Endothelial cell of umbilical vein (primary cell): ENCODE results near the gene ZDHHC13. TPM values are rescaled to one million over a fixed set of nuclear protein-coding genes. Genes with fewer than 3 reads are reported as not detected.

ENCODE experiments used
- BruUV-seq: library from RNA; stranded (reverse); fragments of 400-500 nt; replicated peaks from 2 replicates; lab custom pipeline; 2021; lab: Mats Ljungman, UMichigan
- CTCF ChIA-PET: fragments of 300-600, 350-600 bp; sonication (Branson Sonifier 250); formaldehyde crosslinking; loops from one replicate; lab custom pipeline; 2021; ENCODE audit warnings: antibody characterized with exemption, inconsistent platforms; lab: Charles Lee
- POLR2A ChIA-PET: fragments of 300-600, 350-600 bp; sonication (Branson Sonifier 250); formaldehyde crosslinking; loops from one replicate; lab custom pipeline; 2021; ENCODE audit warnings: antibody characterized with exemption, inconsistent platforms; lab: Charles Lee
- DNase-seq: peaks from one replicate; pipeline ENCODE4 v3.0.0-alpha.2; 2011; ENCODE audit warnings: low read depth, low spot score
- FAIRE-seq: peaks from 2 replicates; lab custom pipeline; 2011; peaks lifted over from hg19 to GRCh38; lab: Jason Lieb, UNC
- H2AFZ ChIP-seq: 2 replicates; pipeline ENCODE4 v1.6.0; 2012; ENCODE audit warnings: low read depth, low read length, control low read depth, inconsistent platforms
- H3K27ac ChIP-seq: 2 replicates; pipeline ENCODE4 v1.5.1; 2011; ENCODE audit warnings: low read depth, mild to moderate bottlenecking, control low read depth, low read length, moderate library complexity; ENCODE audit not compliant: insufficient read depth
- H3K27me3 ChIP-seq, 2 experiments: 2 replicates each; pipeline versions ENCODE4 v1.6.0 to v1.6.1; 2011; ENCODE audit warnings: low read length in 2 of 2, mixed read lengths in 1 of 2; ENCODE audit not compliant: control insufficient read depth in 2 of 2, insufficient read depth in 2 of 2
- H3K36me3 ChIP-seq, 2 experiments: 2 replicates in 1 of 2; 3 replicates in 1 of 2; pipeline ENCODE4 v1.5.1; 2011; ENCODE audit warnings: low read length in 2 of 2, mild to moderate bottlenecking in 1 of 2, moderate library complexity in 1 of 2; ENCODE audit not compliant: control insufficient read depth in 2 of 2, insufficient read depth in 2 of 2; ENCODE audit errors: extremely low read depth in 1 of 2
- H3K4me1 ChIP-seq: 3 replicates; pipeline ENCODE4 v1.5.1; 2011; ENCODE audit warnings: mild to moderate bottlenecking, low read length; ENCODE audit not compliant: control insufficient read depth, insufficient read depth; ENCODE audit errors: extremely low read depth
- H3K4me2 ChIP-seq: 2 replicates; pipeline ENCODE4 v1.6.1; 2011; ENCODE audit warnings: low read length, control low read depth, mixed read lengths; ENCODE audit not compliant: insufficient read depth
- H3K4me3 ChIP-seq, 3 experiments: fragments of 200-600 bp in 1 of 3; sonication (generic), shearing (Covaris generic) in 1 of 3; replicated peaks in 1 of 3; 2 replicates each; pipeline ENCODE4 v1.5.1; 2011 to 2016; ENCODE audit warnings: control low read depth in 3 of 3, low read length in 3 of 3, mild to moderate bottlenecking in 2 of 3, inconsistent platforms in 1 of 3, low read depth in 1 of 3, moderate library complexity in 1 of 3; ENCODE audit not compliant: insufficient read depth in 1 of 3
- H3K79me2 ChIP-seq: 2 replicates; pipeline ENCODE4 v1.6.0; 2012; ENCODE audit warnings: low read length, inconsistent platforms; ENCODE audit not compliant: control insufficient read depth, insufficient read depth
- H3K9ac ChIP-seq: replicated peaks from 2 replicates; pipeline ENCODE3; 2011; ENCODE audit warnings: low read length, control low read depth; ENCODE audit not compliant: insufficient read depth; ENCODE audit errors: extremely low read depth
- H3K9me1 ChIP-seq: replicated peaks from 3 replicates; pipeline ENCODE4 v1.6.0; 2011; ENCODE audit warnings: mild to moderate bottlenecking, low read length; ENCODE audit not compliant: control insufficient read depth, insufficient read depth; ENCODE audit errors: extremely low read depth
- H3K9me3 ChIP-seq: replicated peaks from 2 replicates; pipeline ENCODE4 v1.5.1; 2012; ENCODE audit warnings: low read length, inconsistent platforms; ENCODE audit not compliant: control insufficient read depth, insufficient read depth
- H4K20me1 ChIP-seq: replicated peaks from 2 replicates; pipeline ENCODE3; 2011; ENCODE audit warnings: mild to moderate bottlenecking, low read length; ENCODE audit not compliant: control insufficient read depth, insufficient read depth; ENCODE audit errors: extremely low read depth
- CTCF ChIP-seq, 2 donors: IDR thresholded peaks; 1 replicate in 1 of 2; 2 replicates in 1 of 2; pipeline ENCODE4 v1.5.1; 2011; ENCODE audit warnings: low read length in 2 of 2, mild to moderate bottlenecking in 2 of 2, moderate library complexity in 2 of 2, control low read depth in 1 of 2, inconsistent platforms in 1 of 2, low read depth in 1 of 2; ENCODE audit not compliant: insufficient read depth in 1 of 2; ENCODE audit errors: extremely low read depth in 1 of 2
- GATA2 ChIP-seq: IDR thresholded peaks from 2 replicates; pipeline ENCODE4 v1.7.0; 2011; ENCODE audit warnings: low read depth, mild to moderate bottlenecking, moderate library complexity, mixed read lengths, low read length; ENCODE audit not compliant: insufficient read length, insufficient read depth
- dilution Hi-C: fragments of 300-500 bp; cut with MboI; formaldehyde crosslinking; loops from one replicate; pipeline ENCODE4 v1.15.0; 2019; ENCODE audit warnings: low sequenced_read_pairs; ENCODE audit not compliant: extremely low pct_ligation_motif_present
- intact Hi-C: fragments of 100-400 bp; cut with micrococcal nuclease; formaldehyde crosslinking; loops from one replicate; pipeline ENCODE4 v1.10.0; 2022
- polyA plus RNA-seq, 4 experiments: library from polyadenylated mRNA; depleted of rRNA in 3 of 4; stranded (reverse) in 3 of 4; unstranded in 1 of 4; fragments of >200 nt; gene quantifications; 2 replicates each; pipeline versions ENCODE4 v1.2.1 to v1.2.3, GENCODE V29; 2011 to 2012; ENCODE audit warnings: missing spikeins in 1 of 4
- total RNA-seq: library from RNA; stranded (reverse); gene quantifications from 2 replicates; pipeline ENCODE4 v1.2.3, GENCODE V29; 2021

ZDHHC13 gene
- total and polyA plus RNA-seq, 2 donors (not counting 3 experiments of a cell fraction or from before 2014, with no cell fraction given), result 37.4 to 52.9 TPM

DNA sequence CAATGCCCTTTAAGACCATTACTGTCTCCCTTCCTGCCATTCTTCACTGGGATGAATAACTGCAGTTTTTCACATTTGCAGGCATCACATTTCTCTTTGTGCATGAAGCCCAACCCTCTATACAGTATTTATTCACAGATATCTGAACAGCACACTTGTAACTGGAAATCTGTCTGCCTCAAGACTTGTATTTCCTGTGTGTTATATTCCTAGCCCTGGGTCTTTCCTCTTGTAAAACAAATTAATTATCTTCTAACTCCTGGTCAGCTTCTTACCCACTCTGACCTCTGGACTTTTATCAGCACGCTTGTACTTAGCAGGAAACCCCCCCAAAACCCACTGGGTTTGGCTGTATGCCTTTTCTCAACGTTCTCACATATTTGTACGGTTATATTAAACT is 82.8 kb downstream of the ZDHHC13 start:
- Histone ChIP-seq H3K79me2 (no peaks in the 10 kb centered on the region), H3K9me3 (no peaks in the 10 kb centered on the region), H3K27ac (peak overlapping the region; percentile 3), H3K27me3 (no peaks in the 10 kb centered on the region), H3K9ac (no peak overlapping the region), H3K36me3 (no peaks in the 10 kb centered on the region), H4K20me1 (no peaks in the 10 kb centered on the region), H3K4me3 (peak overlapping the region in 1 of 3 experiments; percentile 9), H2AFZ (no peak overlapping the region), H3K9me1 (no peaks in the 10 kb centered on the region), H3K4me2 (peak overlapping the region; percentile 40), H3K4me1 (peaks cover 15% of the 10 kb centered on the region)
- DNase-seq (peak; percentile 81), FAIRE-seq (no peak)
- TF ChIP-seq GATA2 (peak; percentile 25), CTCF (IDR thresholded peaks at IDR 0.05; ENCODE audit: extremely low read depth in 1 of 2, insufficient read depth in 1 of 2, low read depth in 1 of 2, low read length in 2 of 2) (no peak)
- BruUV-seq, result no TSS peak
- ChIA-PET POLR2A (interaction anchor here (0.6 kb wide), 1 partner anchor 21 kb away, joined by 3 read pairs; no protein-coding TSS in a partner anchor), CTCF (interaction anchor here (0.8 to 1.8 kb wide), 7 partner anchors 14 to 129 kb away, joined by 3 to 5 read pairs (median 3); no protein-coding TSS in a partner anchor)
- dilution Hi-C loops (no loop called here), intact Hi-C loops (no loop called here)

DNA sequence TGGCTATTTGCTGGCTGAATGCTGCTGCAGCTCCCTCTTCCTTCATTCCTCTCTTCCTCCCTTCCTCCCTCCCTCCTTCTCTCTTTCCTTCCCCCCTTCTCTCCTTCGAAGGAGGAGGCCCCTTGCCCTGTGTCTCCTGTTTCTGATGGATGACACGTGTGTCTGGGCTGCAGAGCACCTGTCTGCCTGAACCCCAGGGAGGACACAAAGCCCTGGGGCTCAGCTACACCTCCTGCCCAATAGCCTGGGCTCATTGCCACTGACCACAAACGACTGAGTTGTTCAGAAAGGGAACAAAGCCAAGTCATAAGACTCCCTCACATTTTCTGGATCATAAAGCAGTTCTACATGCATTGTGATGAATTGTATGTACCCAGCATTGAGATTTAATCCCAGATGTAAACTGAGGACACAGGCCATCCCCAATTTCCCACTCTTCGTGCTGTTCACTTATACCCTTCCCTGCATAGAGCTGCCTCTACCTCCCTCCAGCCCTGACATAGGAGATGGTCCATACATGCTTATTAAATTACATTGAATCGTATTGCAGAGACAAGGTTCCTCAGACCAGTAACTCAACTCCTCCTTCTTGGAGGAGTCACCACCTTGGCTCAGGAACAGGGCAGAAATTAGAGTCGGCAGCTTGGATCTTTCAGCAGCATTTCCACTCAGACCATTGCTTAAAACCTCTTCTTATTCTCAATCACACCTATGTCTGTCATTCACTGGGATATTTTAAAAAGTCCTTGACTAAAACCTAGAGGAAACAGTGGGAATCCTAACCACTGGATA is 83.6 kb downstream of the ZDHHC13 start:
- Histone ChIP-seq H3K4me2 (no peak overlapping the region), H3K36me3 (no peaks in the 10 kb centered on the region), H3K4me3 (no peak overlapping the region), H3K9ac (no peak overlapping the region), H3K9me3 (no peaks in the 10 kb centered on the region), H2AFZ (no peak overlapping the region), H4K20me1 (no peaks in the 10 kb centered on the region), H3K79me2 (no peaks in the 10 kb centered on the region), H3K9me1 (no peaks in the 10 kb centered on the region), H3K27ac (no peak overlapping the region), H3K27me3 (no peaks in the 10 kb centered on the region), H3K4me1 (peaks cover 15% of the 10 kb centered on the region)
- peak; percentile 63 for DNase-seq
- FAIRE-seq, result peak; percentile 44
- POLR2A ChIA-PET, result no interaction called here
- no TSS peak for BruUV-seq
- TF ChIP-seq GATA2, result no peak
- dilution Hi-C loops, result no loop called here
- intact Hi-C loops, result no loop called here
- CTCF ChIA-PET, result interaction anchor here (1.3 to 1.8 kb wide), 3 partner anchors 17 to 130 kb away, joined by 3 to 5 read pairs (median 3); no protein-coding TSS in a partner anchor
